Measurements from ENCODE around the gene DNAH14.

DNA sequence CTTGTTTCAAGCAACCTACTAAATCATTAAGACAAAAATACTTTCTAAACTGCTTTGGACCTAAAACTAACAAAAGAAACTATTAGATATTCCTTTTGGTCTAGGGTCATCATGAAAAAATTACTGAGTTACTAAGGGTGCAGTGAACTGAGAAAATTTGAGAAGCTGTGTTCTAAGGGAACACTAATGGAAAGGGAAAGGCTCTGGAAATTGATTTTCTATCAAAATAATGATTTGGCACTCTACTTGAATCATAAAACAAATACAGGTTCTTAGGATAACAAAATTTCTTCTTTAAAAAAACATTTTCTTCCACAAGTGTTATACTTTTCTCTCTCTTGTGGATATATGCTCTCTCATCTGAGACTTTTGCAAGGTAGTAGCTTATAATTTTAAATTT lies 213.5 kb downstream of the DNAH14 start:
- TF ChIP-seq POLR2A (IDR thresholded peaks at IDR 0.05), result no peak
- TF ChIP-seq, protein P1, sequence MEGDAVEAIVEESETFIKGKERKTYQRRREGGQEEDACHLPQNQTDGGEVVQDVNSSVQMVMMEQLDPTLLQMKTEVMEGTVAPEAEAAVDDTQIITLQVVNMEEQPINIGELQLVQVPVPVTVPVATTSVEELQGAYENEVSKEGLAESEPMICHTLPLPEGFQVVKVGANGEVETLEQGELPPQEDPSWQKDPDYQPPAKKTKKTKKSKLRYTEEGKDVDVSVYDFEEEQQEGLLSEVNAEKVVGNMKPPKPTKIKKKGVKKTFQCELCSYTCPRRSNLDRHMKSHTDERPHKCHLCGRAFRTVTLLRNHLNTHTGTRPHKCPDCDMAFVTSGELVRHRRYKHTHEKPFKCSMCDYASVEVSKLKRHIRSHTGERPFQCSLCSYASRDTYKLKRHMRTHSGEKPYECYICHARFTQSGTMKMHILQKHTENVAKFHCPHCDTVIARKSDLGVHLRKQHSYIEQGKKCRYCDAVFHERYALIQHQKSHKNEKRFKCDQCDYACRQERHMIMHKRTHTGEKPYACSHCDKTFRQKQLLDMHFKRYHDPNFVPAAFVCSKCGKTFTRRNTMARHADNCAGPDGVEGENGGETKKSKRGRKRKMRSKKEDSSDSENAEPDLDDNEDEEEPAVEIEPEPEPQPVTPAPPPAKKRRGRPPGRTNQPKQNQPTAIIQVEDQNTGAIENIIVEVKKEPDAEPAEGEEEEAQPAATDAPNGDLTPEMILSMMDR (IDR thresholded peaks at IDR 0.05), result no peak
